Measurements from ENCODE around the gene APEH.

DNA sequence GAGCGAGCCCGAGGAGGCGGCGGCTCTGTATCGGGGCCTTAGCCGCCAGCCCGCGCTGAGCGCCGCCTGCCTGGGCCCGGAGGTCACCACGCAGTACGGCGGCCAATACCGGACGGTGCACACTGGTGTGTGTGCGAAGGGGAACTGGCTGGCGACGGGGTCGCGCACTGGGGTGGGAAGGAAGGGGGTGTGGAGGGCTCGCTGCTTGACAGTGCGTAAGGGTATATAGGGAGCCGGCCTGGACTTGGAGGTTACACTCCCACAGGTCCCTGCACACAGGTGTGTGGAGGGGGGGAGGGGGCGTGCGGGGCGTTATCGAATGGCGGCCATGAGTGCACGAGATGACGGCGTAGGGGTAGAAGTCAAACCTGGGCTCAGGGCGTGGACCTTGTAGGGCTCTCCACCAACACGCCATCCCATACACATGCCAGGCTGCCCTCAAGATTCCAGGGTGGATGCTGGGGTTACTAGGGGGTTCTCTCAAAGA is 389 bp downstream of the APEH start:
- TF ChIP-seq, protein P1, sequence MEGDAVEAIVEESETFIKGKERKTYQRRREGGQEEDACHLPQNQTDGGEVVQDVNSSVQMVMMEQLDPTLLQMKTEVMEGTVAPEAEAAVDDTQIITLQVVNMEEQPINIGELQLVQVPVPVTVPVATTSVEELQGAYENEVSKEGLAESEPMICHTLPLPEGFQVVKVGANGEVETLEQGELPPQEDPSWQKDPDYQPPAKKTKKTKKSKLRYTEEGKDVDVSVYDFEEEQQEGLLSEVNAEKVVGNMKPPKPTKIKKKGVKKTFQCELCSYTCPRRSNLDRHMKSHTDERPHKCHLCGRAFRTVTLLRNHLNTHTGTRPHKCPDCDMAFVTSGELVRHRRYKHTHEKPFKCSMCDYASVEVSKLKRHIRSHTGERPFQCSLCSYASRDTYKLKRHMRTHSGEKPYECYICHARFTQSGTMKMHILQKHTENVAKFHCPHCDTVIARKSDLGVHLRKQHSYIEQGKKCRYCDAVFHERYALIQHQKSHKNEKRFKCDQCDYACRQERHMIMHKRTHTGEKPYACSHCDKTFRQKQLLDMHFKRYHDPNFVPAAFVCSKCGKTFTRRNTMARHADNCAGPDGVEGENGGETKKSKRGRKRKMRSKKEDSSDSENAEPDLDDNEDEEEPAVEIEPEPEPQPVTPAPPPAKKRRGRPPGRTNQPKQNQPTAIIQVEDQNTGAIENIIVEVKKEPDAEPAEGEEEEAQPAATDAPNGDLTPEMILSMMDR (conservative IDR thresholded peaks at IDR 0.05; ENCODE audit: low read depth, low read length), result no peak
- no peak for TF ChIP-seq EZH2 (IDR thresholded peaks at IDR 0.05; ENCODE audit: low read length, unreplicated experiment)
